NOMO-1 treated with DMSO at 0.1 percent for 48 hours (cell line): ENCODE results near the gene PREX1.

Source experiments
- DNase-seq: peaks from one replicate; lab custom pipeline; 2025; ENCODE audit not compliant: unreplicated experiment; lab: John Stamatoyannopoulos, UW

The PREX1 gene

DNA sequence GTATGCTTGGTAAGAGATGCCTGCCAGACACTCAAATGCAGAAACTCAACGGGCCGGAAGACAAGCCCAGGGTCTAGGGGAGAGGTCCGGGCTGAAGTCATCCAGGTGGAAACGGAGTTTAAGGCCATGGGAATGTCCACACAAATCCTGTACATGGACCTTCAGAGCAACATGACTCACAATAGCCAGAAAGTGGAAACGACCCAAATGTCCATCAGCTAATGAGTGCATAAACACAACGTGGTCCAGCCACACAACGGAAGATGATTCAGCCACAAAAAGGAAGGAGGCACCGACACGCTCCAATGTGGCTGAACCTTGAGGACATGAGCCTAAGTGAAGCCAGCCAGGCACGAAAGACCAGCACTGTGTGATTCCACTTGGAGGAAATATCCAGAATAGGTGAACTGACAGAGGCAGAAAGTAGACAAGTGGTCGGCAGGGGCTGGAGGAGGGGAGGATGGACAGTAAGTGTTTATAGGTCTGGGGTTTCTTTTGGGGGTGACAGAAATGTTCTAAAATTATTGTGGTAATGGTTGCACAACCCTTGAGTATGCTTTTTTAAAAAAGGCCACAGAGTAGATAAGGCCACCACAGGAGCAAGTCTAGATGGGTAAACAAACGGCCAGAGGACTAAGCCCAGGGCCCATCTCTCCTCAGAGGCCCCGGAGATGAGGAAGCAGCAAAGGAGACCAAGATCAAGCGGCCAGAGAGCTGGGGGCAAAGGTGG lies 105.6 kb downstream of the PREX1 start:
- DNase-seq: peak; percentile 87

GRCh38 chr20:48721324-48722001 lies 106.3 kb downstream of the PREX1 start:
- DNase-seq: no peak

DNA sequence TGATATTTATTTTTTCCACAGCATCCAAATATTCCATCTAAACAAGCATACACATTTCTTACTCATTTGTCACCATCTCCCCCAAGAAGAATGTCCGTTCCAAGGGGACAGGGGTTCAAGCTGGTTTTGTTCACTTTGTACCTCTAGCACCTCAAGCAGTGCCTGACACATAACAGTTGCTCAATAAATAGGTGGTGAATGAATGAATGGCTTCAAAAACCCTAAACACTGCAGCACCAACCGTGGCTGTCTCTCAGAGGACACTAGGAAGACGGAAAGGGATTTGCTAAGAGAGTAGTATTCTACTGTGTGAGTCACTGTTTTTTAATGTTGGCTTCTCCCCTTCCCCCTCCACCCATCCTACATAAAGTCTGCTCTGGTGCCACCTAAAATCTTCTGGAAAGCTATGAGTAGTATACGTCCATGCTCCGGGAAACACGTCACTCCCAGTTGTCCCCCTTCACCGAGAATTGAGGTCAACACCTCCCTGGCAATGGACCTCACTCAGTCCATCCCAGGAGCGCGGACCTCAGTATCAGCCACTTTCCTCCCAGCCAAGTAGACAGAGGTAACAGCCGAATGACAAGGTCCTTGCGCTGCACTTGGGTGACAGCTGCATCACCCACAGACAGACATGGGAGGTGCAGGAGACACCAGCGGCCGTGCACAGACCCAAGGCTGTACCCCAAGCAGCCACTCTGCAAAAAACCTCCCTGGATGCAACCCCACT lies 107.4 kb downstream of the PREX1 start:
- DNase-seq: no peak

- no peak for DNase-seq
These were observed 108.1 kb downstream of the PREX1 start for GRCh38 chr20:48719598-48720255.

GRCh38 chr20:48718786-48719578 lies 108.8 kb downstream of the PREX1 start:
- DNase-seq: no peak

DNA sequence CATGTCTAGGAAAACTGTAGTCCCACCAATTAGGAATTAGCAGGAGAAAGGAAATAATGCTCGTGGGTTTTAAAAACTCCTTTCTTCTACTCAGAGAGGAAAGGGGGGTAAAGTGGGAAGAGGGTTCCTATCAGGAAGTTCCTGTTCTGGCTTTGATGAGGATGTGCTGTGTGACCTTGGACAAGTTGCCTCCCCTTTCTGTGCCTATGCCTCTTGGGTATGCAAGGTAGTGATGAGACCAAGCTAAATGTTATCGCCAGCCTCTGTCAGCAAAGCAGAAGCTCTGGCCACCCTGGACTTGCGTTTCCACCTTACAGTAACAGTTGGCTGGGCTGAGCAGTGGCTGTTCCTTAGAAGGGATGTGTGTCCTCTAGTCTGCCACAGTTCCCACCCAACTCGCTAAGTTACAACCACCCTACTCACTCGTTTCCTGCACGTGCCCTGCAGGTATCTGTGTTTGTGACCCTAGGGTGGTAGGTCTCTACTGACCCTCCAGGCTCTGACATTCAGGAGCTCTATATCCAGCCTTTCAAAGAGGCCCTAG lies 110.0 kb downstream of the PREX1 start:
- DNase-seq: no peak

DNA sequence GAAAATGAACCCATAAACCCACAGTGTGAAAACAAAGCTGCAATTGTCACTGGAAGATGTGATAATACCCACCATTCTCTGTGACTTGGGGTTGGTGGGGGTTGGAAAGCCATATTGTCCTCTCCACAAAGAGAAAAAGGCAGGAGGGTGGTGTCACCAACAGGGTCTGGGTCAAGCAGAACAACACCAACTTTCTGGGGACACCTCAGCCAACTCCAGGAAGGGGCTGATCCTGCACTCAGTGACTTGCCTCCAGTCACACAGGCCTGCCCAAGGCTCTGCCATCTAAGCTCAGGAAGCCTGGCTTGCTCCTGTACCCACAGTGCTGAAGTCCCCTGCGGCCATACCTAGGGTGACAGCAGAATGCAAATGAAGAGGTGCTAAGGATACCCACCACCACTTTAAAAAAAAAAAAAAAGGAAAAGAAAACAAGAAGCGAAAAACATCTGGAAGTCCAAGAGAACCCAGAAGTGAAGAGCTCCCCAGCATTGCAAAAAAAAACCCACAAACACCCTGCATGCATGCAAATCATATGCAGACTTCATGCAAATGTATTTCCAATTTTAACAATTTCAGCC lies 110.6 kb downstream of the PREX1 start:
- DNase-seq: no peak

DNA sequence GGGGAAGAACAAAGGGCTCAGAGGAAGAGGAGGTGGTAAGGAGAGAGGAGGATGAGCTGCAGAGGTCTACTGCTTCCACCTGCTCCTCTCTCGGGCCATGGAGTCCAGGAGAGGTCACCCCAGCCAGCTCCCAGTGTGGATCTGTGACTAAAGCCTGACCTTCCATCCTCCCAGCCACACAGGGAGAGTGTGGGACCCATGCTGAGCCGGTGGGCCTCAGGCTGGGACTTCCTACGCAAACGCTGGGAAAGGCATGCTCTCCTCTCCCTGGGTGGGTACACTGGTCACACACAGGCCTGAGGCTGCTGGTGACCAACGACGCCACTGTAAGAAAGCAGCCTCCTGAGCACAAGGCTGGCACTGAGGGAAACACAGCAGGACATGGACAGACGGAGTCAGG lies 111.3 kb downstream of the PREX1 start:
- no peak for DNase-seq

GRCh38 chr20:48716086-48716485 lies 111.7 kb downstream of the PREX1 start:
- DNase-seq: no peak

DNA sequence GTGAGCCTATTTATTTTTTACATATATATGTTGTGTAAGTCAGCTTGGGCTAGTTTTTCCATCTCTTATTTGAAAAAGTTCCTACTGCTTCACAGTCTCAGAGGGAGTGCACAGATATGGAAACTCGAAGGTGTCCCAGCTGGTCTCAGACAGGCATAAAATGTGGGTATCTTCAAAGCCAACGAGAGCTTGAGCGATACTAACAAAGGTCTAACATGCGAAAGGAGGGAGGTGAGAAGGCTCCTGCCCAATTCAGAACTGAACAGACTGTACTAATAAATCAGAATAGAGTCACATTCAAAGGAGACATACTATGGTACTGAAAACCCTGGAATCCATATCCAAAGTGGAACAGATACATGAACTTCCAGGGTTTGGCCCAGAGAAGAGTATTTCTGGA lies 113.0 kb downstream of the PREX1 start:
- DNase-seq: no peak

DNA sequence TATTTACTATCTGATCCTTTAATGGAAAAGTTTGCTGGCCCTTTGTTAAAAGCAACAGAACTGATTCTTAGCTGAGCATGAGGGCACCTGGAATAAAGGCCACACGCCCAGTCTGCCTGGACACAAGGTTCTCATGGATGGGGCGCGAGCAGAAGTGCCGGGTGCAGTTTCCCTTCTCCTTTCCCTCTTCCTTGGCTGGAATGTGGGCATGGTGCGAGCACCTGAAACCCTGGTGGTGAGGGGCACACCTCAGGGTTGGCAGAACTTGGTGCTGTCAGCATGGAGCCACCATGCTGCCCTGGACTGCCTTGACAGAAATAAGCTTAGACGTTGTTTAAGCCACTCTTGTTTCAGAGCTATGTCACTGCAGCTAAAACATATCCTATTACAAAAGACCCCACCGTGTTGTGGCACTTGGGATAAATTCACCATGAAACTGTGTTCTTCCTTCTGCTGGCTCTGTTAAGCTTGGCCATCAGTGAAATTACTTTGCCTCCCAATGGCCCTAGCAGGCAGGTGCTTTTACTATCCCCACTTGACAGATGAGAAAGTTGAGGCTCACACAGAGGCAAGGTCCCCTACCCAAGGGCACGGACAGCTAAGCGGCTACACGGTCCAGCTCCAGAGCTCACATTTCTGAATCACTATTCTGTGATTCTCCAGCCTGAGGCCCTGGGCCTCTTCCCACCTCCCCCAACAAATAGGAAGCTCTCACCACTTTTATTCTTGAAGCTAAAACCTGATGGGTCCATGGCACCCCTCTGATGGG lies 115.9 kb downstream of the PREX1 start:
- DNase-seq: no peak

- DNase-seq: no peak
These were observed 116.8 kb downstream of the PREX1 start for GRCh38 chr20:48711044-48711428.

GRCh38 chr20:48710341-48711043 lies 117.3 kb downstream of the PREX1 start:
- DNase-seq: no peak

DNA sequence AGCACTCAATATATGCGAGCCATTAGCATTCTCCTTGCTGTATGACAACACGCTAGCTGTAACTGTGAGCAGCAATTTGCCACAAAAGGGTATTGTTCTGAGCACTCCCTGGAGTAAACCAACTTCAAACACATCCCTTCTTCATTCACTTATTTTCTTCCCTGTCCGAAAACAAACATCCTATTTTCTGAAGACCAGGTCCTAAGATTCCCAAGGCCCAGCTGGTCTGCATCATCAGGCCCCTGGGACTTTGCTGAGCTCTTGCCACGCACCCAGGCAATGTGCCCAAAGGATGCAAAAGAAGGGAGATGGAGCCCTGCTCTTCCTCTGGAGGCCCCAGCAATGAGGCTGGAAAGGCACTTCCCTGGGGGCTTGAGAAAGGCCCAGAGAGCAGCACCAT lies 118.1 kb downstream of the PREX1 start:
- no peak for DNase-seq

GRCh38 chr20:48709058-48709691 lies 118.6 kb downstream of the PREX1 start:
- no peak for DNase-seq

GRCh38 chr20:48708630-48709029 lies 119.2 kb downstream of the PREX1 start:
- DNase-seq: no peak

DNA sequence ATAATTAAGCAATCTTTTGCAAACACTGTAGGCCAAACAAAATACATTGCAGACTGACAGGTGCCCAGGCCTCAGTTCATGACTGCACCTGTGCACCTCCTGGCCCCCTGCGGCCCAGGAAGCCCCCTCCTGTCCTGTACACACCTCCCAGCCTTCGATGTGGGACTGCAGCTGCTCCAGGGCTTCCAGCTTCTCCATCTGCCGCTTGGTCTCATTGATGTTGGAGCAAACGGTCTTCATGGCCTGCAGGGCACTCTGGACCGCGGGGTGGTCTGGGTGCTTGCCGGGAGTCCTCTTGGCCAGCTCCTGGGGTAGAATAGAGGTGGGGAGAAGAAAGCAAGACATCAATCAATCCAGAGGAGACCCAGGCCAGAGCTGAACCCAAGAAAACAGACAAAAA lies 119.7 kb downstream of the PREX1 start:
- no peak for DNase-seq

GRCh38 chr20:48706710-48707365 lies 121.0 kb downstream of the PREX1 start:
- no peak for DNase-seq
